ENCODE results near the gene CD46.

CD46 gene

DNA sequence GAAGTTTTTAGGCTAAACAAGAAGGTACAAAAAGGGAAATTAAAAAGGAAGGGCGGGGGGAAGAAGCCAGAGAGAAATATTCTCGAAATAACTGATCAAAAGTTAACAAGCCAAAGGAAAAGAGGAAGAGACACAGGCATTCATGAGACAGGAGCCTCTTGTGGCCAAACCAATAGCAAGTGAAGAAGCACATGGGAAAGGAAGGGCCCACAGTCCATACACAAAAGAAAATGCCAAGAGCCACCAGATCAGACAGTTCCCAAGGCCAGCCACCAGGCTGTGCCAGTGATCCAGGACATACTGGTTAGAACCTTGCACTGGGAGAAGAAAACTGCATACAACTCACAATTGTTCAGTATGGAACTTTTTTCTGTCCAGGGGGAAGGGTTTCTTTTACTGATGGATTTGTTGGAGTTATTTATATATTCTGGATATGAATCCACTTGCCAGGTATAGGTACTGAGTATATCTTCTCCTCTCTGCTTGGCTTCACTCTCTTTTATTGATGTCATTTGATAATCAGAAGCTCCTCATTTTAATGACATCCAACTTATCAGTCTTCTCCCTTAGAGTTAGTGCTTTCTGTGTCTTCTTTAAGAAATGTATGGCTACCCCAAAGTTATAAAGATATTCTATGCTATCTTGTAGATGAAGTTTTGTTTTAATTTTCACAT is 76.8 kb downstream of the CD46 start:
- DNase-seq (ENCODE audit: low read depth): peak; percentile 39

DNA sequence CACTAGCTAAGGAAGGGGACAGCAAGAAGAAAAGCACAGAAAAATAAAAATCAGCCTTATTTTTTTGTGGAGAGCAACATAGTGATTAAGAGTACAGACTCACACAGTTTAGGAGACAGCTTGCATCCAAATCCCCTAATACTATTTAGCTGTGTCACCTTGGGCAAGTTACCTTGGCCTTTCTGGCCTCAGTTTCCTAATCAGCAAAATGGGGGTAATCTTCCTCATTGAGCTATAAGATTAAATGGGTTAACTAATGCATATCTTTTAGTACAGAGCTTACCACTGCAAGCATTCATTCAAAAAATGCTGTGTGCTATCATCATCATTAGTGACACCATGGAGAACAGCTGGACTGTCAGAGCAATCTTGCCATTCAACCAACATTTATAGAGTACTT is 77.7 kb downstream of the CD46 start:
- DNase-seq (ENCODE audit: low read depth): no peak

DNA sequence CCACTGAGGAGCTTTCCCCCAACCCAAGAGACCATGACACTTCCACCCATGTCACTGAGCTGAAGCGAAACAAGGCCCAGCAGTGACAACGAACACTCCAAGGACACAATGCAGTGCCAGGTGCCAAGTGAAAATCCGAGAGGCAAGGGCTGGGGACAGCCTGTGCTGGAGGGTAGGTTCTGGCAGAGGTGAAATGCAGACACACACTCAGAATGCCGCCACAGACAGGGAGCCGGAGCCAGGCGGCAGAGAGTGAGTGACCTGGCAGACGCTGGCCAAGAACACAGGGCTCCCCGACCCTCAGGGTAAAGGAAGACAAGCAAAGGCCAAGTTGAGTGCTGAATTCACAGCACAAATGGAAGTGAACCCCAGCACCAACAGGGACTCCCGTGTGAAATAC is 78.9 kb downstream of the CD46 start:
- DNase-seq (ENCODE audit: low read depth): no peak

DNA sequence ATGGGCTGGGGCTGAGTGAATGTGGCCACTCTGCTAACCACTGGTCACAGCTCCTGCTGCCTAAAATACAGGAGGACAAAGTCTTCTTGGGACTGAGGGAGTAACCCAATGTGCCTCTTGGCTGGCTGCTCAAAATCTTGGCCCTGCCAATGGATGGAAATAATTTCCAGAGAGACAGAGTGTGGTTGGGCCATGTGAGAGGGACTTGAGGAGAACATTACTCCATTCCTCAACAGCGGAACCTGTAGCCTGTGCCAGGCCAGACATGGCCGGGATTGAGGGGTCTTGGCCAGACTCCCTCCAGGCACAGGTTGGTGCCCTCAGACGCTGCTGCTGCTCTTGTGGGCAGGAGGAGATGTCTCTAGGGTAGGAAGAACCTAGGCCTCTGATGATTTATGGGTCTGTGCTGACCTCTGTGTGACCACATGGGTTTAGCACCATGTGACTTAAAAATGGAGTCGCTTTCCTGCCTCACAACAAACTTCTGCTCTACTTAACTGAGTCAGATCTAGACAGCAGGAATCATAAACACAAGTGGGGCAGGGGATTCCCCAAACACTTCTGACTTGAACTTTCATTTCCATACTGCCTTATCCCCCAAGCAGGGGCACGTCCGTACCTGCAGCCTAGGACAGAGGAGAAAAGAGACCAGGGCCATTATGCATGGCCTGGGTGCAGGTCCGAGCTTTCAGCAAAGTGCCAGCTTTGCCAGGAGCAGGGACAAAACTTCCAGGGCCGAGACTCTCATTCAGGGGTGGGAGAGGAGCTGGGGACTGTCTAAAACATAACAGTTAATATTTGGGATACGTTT is 79.9 kb downstream of the CD46 start:
- peak; percentile 47 for DNase-seq (ENCODE audit: low read depth)

DNA sequence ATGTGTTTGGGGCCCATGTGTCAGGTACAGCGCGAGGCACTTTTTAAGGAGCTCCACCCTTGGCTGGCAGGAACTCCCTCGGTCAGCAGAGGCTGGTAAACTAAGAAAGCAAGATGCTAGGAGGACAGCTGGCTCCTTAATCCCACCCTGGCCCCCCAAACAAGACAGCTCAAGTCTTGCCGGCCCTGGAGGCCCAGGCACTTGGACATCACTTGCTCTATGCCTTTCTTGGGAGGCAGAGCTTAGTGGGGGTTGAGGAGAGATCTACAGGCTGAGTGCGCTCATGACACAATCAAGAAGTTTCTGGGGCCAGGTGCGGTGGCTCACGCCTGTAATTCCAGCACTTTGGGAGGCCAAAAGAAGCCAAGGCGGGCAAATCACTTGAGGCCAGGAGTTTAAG is 80.9 kb downstream of the CD46 start:
- DNase-seq (ENCODE audit: low read depth): no peak

DNA sequence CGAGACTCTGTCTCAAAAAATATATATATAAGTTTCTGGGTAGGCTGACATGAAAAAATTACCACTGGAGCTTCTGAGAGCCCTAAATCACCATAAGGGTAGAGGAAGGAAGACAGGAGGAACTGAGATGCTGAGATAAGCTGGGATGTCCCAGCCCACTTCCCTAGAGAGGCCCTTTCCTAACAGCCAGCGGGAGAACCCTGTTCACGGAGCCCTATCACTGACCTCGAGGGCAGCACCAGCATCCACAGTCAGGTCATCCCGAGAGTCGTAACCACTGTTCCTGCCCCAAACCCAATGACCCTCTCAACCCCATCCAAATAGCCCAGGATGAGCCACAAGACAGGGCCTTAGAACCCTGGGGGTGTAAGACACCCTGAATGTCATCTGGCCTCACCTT is 81.5 kb downstream of the CD46 start:
- no peak for DNase-seq (ENCODE audit: low read depth)

DNA sequence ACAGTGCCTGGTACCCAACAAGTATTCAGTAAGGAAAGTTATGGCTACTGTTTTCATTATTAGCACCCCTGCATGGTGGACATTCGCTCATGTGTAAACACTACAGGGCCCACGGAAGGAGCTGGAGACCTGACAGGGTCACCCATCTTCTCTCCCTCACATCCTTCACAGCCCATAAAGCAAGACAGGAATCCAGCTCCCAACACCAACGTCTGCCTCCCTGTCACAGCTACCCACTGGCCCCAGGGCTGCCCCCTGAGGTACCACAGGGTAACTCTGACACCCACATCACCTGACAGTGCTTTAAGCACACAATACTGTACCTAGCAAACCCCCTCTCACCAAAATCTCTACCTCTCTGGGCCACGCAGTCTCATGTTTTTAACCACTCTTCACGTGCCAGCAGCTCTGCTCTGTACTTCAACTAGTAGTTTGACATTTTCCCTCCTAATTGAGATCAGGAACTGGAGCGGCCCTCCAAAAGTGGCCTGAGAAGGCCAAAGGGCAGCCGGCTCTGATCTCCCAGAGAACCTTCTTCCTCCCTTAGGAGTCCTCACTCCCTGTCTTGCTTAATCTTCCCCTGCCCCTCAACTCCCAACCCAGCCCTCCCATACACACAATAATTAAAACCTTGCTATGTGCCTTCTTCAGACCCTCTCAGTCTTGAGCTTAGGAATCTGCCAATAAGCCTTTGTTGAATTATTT is 82.3 kb downstream of the CD46 start:
- DNase-seq (ENCODE audit: low read depth): no peak

DNA sequence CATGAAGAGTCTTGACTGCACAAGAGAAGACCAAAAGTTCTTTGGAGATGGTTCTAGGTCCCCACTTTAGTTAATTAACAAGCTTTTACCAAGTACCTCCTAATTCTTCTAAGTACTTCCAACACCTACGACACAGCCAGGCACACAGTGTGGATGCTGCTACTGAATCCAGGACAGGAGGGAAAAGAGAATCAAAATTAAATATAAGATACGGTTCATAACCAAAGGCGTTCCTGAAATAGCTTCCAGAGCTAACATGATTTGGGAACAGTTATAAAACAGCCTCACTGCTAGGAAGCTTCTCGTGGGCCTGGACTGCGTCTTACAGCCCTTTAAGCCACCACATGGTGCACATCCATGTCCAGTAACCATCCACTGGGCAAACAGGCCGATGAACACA is 84.1 kb downstream of the CD46 start:
- no peak for DNase-seq (ENCODE audit: low read depth)

DNA sequence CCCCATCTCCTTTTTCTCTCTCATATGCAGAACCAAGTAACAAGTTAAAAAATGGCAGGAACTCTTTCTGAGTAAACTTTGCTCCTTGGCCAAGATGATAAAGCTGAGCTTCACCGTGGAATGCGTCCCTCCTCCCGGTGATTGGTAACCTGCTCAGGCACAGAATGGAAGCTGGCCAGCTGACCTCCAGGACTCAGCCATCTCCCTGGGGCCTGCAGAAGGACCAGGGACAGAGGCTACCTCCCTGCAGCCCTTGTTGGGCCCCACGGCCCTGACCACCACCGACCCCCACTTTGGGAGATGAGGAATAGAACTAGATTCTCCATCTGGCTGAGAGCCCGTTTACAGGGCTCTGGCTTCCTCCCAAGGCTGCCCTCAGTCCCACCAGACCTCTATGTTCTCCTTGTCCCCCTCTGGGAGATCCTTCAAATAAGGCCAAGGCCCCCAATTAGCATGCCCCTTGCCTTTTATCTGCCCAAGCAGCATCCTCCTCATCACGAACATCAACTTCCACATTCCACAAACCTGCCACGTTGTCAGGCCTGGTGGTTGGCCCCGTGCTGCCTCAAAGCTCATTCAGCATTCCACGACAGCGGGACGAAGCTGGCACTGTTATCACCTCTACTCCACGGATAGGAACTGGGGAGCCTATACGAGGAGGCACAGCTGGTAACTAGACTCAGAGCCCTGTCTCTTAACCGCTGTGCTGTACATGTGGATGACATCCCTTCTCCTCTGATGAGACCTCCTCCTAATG is 84.9 kb downstream of the CD46 start:
- no peak for DNase-seq (ENCODE audit: low read depth)

DNA sequence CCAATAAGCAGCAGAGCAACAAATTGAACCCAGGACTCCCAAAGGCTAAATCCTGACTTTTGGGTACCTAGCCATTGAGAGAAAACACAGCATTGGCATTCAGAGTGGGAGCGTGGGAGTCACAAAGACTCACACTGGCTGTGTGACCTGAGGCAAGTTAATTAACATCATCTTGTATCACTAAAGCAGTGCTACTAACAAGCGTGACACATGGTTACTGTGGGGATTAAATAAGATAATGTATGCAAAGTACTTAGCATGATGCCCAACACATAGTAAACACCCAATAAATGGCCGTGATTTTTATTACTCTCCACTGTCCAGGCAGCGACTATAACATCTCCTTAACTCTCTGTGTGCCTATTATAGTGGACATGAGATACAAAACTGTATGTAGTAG is 85.8 kb downstream of the CD46 start:
- DNase-seq (ENCODE audit: low read depth): no peak

DNA sequence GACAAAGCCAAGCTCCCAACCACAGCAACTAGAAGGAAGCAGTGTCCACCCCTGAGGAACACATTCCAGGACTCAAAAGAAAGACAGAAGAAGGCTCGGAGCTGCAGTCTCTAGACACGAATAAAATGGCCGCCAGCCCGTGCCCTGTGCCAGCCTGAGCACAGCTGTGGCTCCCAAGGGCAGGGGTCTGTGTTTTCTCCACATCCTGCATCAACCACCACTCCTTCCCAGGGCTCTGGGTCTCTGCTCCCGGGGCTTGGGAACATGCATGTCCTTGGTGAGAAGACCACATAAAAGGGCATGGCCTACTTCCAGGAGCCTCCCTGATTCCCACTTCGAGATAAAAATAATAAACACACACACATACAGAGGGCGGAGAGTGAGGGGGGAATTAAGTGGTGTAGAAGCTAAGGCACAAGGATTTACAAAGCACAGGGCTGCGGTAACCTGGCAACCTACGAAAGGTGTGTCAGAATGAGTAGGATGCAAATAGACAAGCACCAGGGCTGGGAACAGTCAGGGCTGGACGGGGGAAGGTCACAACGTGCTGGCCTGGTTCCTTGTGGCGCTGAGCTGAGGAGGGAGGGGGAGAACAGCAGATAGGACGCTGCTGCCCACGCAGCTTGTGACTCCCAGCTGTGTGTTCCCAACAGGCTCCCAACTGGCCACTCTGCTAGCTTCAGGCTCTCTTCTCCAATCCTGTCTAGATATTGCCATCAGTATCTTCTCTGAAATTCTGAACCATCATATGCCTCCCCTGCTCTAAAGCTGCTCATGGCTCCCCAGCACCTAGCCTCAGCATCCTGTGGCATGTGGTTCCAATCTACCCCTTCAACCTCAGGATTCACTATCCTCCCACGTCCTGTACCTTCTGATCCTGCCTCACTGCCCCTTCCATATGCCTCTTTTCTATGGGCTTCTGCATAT is 86.6 kb downstream of the CD46 start:
- DNase-seq (ENCODE audit: low read depth): no peak

DNA sequence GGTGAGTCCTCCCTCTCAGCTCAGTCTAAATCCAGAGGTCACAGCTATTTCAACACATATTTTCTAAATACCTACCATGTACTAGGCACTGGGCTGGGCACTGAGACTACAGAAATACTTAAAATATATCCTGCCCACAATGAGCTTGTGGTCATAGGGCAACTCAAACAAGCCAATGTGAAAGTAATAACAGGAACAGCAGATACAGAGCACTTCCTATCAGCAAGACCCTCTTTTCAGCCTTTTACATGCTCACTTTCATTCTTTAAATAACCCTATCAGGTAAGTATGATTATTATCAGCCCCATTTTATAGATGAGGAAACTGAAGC is 87.2 kb downstream of the CD46 start:
- DNase-seq (ENCODE audit: low read depth): no peak

DNA sequence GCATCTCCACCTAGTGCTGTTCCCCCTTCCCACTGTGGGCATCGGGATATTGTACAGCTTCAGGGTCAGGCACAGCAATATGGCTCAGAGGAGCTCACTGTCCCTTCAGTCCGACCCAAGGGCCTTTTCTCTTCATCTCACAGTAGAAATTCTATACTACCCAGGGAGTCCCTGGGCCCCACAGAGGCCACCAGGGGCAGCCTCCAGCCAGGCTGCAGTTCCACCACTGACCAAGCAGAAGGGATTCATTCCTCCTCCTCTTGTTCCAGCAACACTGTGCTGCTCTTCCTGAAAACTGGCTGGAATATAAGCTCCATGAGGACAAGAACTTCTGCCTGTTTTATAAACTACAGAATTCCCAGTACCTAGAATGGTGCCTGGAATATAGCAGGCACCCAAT is 88.5 kb downstream of the CD46 start:
- DNase-seq (ENCODE audit: low read depth): no peak

DNA sequence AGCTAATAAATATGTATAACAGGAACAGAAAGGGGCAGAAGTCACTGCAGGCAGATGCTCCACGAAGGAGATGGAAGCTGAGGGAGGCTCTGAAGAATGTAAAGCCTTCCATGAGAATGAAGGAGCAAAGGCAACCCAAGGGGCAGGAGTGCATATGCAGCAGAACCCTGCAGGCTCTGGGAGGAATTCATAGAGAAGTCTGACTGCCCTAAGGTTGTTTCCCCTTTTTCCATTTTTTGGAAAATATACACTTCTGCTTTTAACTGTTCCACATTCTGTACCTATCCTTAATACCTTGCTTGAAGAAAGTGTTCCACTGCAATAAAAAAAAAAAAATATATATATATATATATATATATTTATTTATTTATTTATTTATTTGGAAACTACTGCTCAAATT is 89.4 kb downstream of the CD46 start:
- DNase-seq (ENCODE audit: low read depth): no peak

DNA sequence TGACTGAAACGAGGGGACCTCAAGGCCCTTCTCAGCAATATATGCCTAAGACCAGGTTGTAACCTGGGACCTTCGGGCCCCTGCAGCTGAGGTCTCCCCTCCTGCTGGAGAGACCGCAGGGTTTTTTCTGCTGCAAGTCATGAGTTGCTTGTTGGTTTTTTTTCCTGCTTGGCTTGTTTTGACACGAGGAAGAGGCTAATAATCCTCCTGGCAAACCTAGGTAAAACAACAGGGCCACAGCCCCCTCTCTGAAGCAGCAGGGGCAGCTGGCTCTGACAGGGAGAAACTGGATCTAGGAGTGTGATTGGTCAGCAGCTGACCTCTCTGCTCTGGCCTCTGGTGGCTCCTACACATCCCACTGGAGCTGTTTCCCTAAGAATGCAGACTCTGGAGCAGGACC is 90.0 kb downstream of the CD46 start:
- DNase-seq (ENCODE audit: low read depth): no peak

DNA sequence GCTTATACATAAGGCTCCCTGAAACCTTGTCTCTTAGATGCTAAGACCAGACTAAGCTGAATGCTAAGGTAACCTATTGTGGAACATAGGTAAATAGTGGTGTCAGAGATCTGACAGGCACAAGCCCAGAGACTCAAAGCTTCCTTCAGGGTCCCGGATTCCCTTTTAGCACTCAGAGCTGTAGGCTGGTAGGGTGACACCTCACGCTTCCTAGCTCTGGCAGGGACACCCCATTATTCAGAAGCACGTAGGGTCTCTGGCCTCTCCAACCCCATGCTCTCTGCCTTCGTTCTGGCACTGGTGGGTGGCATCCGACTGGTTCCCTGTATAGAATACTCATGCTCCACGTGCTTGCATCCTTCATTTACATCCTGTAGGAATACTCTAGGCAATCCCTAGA is 90.7 kb downstream of the CD46 start:
- no peak for DNase-seq (ENCODE audit: low read depth)

DNA sequence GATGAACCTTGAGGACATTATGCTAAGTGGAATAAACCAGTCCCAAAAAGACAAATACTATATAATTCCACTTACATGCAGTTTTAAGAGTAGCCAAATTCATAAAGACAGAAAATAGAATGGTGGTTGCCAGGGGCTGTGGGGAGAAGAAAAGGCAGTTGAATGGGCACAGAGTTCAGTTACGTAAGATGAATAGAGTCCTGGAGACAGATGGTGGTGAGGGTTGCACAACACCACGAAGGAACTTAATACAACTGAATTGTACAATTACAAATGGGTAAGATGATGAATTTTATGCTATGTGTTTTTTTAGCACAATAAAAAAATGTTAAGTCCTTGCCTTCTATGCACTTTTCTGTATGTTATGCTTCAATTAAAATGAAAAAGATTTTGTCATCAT is 92.5 kb downstream of the CD46 start:
- no peak for DNase-seq (ENCODE audit: low read depth)
